Caki2 (cell line): ENCODE results near the gene DCDC1. TPM values are rescaled to one million over a fixed set of nuclear protein-coding genes. Genes with fewer than 3 reads are reported as not detected.

Experiments used
- DNase-seq: peaks from one replicate; pipeline ENCODE4 v3.0.0-alpha.2; 2015; ENCODE audit warnings: low read depth
- in situ Hi-C: cut with HindIII; loops from 2 replicates; pipeline ENCODE4 v1.10.0; 2016; ENCODE audit warnings: low sequenced_read_pairs, low pct_unique_long_range_greater_than_20kb, mixed read lengths
- total RNA-seq: library from RNA; depleted of rRNA; stranded (reverse); fragments of >200 nt; shearing (Covaris generic); gene quantifications from 2 replicates; pipeline ENCODE4 v1.2.3, GENCODE V29; 2014; ENCODE audit warnings: low replicate concordance

The DCDC1 gene
- total RNA-seq, 1 experiment from 2014 or later, result not detected

DNA sequence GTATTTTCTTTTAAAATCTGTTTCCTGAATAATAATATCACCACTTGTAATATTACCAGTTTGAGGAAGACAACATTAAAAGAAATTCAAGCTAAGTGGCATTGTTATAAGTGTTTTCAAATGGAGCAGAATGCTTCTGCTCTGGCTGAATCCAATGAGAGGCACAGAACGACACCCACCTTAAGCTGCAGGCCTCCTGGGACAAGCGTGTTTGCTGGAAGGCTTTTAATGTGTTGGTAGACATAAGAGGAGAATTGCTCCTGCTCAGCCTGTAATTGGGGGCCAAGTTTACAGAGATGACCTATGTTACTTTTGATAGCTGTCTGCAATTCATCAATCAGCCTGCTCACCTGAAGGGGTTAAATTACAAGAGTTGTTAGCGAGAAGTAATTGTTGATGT lies 242.2 kb downstream of the DCDC1 start:
- DNase-seq, result no peak
- in situ Hi-C loops, result no loop called here

- no peak for DNase-seq
- in situ Hi-C loops, result no loop called here
Observed at GRCh38 chr11:31120428-31120827, 249.1 kb downstream of the DCDC1 start.

- in situ Hi-C loops, result no loop called here
- no peak for DNase-seq
Observed at GRCh38 chr11:31118566-31118965, 251.0 kb downstream of the DCDC1 start.

DNA sequence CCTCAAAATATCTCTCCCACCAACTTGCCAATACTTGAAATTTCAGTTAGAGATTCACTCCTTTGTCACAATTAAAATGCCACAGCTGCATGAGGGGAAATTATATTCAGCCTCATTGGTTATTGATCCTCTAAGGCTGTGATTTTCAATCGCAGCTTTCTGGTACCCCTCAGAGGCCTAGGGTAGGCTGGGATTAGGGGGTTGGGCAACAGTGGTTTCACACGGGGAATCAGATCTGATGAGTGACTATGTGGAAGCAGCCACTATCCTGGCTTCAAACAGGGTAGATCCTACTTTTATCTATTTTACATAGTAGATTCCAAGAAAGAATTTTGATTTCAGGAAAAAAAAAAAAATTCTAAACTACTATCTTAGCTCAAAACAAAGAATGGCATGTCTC lies 252.5 kb downstream of the DCDC1 start:
- in situ Hi-C loops, result no loop called here
- no peak for DNase-seq

DNA sequence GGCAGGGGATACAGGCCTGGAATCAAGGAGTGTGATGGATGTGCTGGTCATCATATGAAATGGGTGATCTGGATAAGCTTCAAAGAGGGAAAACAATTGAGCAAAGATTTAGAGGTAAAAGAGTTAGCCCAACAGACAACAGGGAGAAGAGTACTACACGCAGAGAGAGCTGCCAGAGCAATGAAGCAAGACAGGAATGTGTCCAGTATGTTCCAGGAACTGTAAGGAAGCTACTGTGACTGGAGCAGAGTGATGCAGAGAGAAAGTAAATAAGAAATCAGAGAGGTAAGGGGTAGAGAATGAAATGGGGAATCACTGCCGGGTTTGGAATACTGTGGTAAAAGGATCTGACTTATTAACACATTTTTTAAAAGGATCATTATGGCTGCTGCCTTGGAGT lies 255.1 kb downstream of the DCDC1 start:
- no peak for DNase-seq
- in situ Hi-C loops, result no loop called here

DNA sequence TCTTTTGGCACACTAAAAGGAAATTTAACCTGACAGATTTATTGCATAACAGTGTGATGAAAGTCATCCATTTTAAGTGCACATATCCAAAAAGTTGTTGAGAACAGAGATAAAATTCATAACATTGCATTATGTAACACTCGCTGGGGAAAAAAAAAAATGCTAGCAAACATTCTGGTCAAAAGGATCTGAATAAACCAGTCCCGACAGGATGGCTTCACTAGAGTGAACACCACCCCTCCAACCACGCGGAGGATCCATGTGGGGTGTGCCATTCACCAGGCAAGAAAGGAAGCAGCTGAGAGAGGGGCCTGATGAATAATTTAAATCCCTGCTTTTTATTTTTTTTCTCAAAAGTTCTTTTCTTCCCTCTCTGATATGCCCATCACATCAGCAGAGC lies 258.7 kb downstream of the DCDC1 start:
- no peak for DNase-seq
- in situ Hi-C loops, result no loop called here

DNA sequence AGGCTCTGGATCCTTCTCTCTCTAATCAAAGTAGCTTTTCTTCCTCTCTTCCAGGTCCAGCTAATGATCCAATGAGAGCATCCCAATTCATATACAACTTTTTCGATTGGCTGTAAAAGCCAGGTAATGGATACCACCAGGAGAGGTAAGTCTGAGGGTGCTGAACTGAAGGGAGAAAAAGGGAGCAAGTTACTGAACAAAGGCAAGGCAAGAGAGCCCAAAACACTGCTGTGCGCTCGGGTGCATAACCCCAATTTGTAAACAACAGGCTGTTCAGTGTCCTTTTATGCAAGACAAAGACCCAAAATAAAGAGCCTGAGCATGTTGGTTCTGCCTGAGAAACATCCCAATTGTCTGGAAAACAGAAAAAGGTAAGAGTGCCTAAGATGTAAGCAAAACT lies 260.1 kb downstream of the DCDC1 start:
- DNase-seq, result no peak
- in situ Hi-C loops, result no loop called here

DNA sequence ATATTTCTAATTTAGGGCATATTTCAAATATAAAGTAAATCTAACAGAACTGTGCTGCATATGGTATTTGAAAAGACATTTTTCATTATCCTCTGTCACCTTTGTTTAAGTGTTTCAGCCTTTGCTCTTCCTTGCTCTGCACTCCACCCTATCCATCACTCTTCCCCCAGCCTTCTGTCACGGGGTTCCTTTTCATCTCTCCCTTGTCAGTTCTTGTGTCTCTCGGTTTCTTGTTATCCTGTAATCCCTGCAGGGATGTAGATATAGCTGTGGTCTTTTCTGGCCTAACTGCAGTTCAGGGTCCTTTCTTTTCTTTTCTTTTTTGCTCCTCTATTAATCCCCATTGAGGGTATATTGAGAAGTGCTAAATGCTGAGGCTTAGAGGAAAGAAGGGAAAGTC lies 261.9 kb downstream of the DCDC1 start:
- in situ Hi-C loops, result no loop called here
- DNase-seq, result no peak

DNA sequence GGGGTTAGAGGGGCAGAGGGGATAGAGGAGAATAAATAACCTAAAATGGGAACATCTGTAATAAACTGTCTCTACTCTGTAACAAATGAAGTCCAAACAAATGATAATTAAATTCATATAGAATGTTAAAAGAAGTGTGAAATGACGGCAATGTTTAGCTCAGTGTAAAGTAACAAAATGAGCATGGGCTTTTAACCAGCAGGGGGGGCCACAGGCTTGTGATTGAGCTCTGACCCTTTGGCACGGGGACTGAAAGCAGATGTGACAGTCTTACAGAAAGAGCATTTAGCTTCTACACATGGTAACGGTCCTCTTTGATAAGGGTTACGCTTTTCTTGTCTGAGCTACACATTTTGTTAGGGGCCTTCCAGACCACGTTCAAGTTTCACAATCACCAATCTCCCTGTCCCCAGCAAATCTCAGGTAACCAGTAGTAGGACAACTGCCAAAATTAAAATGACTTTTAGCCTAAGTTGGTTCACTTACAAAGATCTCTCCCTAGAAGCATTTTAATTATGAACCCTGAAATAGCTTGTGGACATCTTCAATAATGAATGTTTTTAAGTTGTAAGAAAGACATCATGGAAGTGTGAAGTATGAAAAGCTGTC lies 262.5 kb downstream of the DCDC1 start:
- in situ Hi-C loops, result no loop called here
- peak; percentile 19 for DNase-seq

DNA sequence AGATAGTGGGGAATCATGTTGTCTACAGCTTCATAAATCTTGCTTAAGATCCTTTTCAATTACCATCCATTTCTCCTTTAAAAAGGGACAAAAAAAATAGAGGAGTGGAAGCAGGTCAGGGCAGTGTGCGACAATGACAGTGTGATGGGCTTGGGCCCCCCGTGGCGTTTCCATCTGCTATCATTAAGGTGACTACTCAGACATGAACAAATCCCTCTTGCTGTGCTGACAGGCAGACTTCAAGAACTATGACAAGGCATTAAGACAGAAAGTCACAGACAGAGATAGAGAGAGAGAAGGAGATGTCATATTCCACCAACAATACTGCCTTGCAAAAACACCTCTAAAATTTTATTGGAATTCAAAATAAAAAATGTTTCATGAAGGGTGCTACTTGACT lies 263.2 kb downstream of the DCDC1 start:
- no peak for DNase-seq
- in situ Hi-C loops, result no loop called here

DNA sequence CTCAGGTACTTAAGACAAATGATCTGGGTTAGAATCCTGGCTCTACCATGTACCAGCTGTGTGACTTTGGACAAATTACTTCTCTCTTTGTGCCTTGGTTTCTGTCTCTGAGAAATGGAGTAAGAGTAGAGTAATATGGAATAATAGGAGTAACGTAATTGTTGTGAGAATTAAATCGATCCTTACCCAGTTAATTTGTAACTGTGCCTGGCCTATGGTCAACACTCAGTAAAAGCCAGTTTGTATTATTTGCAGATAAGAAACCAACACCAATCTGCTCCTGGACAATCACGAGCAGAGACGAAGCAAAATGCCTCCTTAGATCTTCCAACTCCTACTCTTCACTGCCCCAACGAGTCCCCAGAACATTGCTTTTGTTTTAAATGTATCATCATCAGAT lies 266.7 kb downstream of the DCDC1 start:
- no peak for DNase-seq
- in situ Hi-C loops, result no loop called here

DNA sequence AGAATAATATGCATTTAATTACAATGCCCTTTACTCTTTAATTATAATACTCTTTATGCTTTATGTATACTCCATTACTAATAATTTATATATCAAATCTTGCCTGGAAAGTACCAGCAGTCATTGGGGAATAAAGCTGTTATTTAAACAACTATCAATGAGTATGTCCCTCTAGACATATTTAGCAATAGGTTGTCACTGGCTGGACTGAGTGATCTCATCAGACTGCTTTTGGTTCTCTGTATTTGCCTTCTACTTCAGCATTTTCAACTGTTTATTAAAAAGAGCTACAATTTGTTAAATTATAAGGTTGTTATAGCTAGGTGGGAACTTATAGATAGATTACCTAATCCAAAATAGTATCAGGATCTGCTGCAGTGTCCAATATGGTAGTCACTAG lies 267.2 kb downstream of the DCDC1 start:
- no peak for DNase-seq
- in situ Hi-C loops, result no loop called here

- in situ Hi-C loops, result no loop called here
Observed at GRCh38 chr11:31096191-31096805, 273.2 kb downstream of the DCDC1 start.

GRCh38 chr11:31092638-31093037 lies 276.9 kb downstream of the DCDC1 start:
- in situ Hi-C loops, result no loop called here
- DNase-seq, result no peak

More at GRCh38 chr11:31096191-31096805, 273.2 kb downstream of the DCDC1 start:
- DNase-seq, result no peak

- DNase-seq, result no peak
- in situ Hi-C loops, result no loop called here
Observed at GRCh38 chr11:31089117-31089516, 280.4 kb downstream of the DCDC1 start.

- DNase-seq, result no peak
Observed at GRCh38 chr11:31069447-31070205, 299.9 kb downstream of the DCDC1 start.

GRCh38 chr11:31060880-31061279 lies 308.7 kb downstream of the DCDC1 start:
- in situ Hi-C loops, result no loop called here
- no peak for DNase-seq

More at GRCh38 chr11:31069447-31070205, 299.9 kb downstream of the DCDC1 start:
- in situ Hi-C loops, result no loop called here

DNA sequence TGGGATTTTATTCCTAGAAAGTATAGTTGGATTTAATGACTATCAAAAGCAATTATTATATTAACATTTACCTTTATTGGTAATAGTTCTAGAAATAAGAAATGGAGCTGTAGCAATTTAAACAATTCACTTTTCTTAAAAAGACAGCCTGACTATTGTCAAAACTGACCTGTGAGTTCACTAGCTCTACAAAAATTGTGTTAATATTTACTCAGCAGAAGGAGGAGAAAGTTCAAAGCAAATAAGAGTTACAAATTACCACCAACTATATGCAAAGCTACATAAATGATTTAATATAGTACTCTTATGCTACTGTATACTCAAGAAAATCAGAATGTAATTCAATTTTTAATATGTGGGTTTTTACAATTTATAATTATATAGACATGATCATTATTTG lies 310.0 kb downstream of the DCDC1 start:
- no peak for DNase-seq
- in situ Hi-C loops, result no loop called here

- in situ Hi-C loops, result no loop called here
- no peak for DNase-seq
Observed at GRCh38 chr11:31050061-31050765, 319.3 kb downstream of the DCDC1 start.
